NCI-H2081 (cell line): ENCODE data around the gene TARS2.

Experiments used
- DNase-seq, 2 experiments: peaks; one replicate each; lab custom pipeline; 2025; lab: John Stamatoyannopoulos, UW

Gene TARS2

GRCh38 chr1:150537732-150538684, 50.8 kb downstream of the TARS2 start:
- DNase-seq = no peak

GRCh38 chr1:150543500-150544143, 56.4 kb downstream of the TARS2 start:
- DNase-seq = peak; percentile 96 to 99

- peak; percentile 93 to 97 for DNase-seq
These were observed 57.0 kb downstream of the TARS2 start for GRCh38 chr1:150544204-150544603.

- DNase-seq = no peak
These were observed 58.3 kb downstream of the TARS2 start for GRCh38 chr1:150545486-150546032.

- no peak for DNase-seq
These were observed 59.2 kb downstream of the TARS2 start for GRCh38 chr1:150546294-150546937.

- DNase-seq = no peak
These were observed 61.1 kb downstream of the TARS2 start for GRCh38 chr1:150548324-150548631.

- peak; percentile 64 to 76 for DNase-seq
These were observed 61.6 kb downstream of the TARS2 start, which contains the start of gene ADAMTSL4 for GRCh38 chr1:150548632-150549495. Gene ADAMTSL4, plus strand, starts transcription at chr1:150549408. Its CDS starts 2,881 bp downstream, at chr1:150552289.

- DNase-seq = no peak
These were observed 62.4 kb downstream of the TARS2 start for GRCh38 chr1:150549496-150550221.

- no peak for DNase-seq
These were observed 63.2 kb downstream of the TARS2 start for GRCh38 chr1:150550222-150551050.

GRCh38 chr1:150551051-150551783, 64.0 kb downstream of the TARS2 start:
- no peak for DNase-seq

- DNase-seq = no peak
These were observed 64.5 kb downstream of the TARS2 start for GRCh38 chr1:150551784-150552127.

- DNase-seq = no peak
These were observed 65.1 kb downstream of the TARS2 start for GRCh38 chr1:150552128-150552910.

- no peak for DNase-seq
These were observed 65.7 kb downstream of the TARS2 start for GRCh38 chr1:150552911-150553289.

GRCh38 chr1:150553392-150554085, 66.3 kb downstream of the TARS2 start:
- DNase-seq = no peak

- no peak for DNase-seq
These were observed 66.8 kb downstream of the TARS2 start for GRCh38 chr1:150554086-150554452.

GRCh38 chr1:150555198-150555970, 68.2 kb downstream of the TARS2 start:
- no peak for DNase-seq
